Stimulated activated CD8-positive, alpha-beta memory T cell treated with anti-CD3 and anti-CD28 coated beads, Interleukin-15, amount 100 ng/mL, for 48 hours (primary cell): ENCODE results near the gene GRIK3.

Experiments
- DNase-seq, 2 donors: peaks; one replicate each; pipeline ENCODE4 v3.0.0-alpha.2; 2020; ENCODE audit warnings: low read depth in 2 of 2

The GRIK3 gene

DNA sequence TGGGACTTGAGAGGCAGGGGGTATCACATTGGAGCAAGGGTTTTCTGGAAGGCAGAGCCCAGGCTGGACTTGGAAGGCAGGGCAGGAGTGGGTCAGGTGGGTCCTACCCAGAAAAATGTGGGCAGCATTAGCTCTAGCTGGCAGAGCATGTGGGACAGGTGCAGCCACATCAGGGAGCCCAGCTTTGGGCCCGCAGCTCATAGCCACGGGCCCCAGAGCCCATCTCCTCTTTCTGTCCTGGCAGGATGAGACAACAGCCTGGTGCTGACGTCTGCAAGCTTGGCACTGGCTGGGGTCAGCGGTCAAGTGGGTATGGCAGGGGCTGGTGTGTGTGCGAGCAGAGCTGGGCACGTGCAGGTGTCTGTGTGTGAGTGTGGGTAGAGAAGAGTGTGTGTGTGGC lies 154.7 kb downstream of the GRIK3 start:
- no peak for DNase-seq

DNA sequence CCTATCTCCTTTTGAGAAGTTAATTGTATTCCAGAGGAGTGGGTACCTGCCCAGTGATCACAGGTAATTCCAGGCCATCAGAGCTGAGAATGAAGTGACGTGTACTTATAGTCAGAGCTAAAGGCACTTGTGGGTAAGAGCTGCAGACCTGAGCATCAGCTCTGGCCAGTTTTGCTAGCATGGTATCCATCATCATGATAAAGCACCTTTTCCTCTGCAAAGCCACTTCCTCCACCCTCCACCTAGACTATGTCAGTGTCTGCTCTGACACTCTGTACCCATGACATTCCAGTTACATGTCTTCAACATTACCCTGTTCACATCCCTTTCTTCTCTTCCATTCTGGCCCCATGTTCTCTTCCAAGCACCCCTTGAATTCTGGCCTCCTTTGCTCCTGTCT lies 157.3 kb downstream of the GRIK3 start:
- DNase-seq: no peak

DNA sequence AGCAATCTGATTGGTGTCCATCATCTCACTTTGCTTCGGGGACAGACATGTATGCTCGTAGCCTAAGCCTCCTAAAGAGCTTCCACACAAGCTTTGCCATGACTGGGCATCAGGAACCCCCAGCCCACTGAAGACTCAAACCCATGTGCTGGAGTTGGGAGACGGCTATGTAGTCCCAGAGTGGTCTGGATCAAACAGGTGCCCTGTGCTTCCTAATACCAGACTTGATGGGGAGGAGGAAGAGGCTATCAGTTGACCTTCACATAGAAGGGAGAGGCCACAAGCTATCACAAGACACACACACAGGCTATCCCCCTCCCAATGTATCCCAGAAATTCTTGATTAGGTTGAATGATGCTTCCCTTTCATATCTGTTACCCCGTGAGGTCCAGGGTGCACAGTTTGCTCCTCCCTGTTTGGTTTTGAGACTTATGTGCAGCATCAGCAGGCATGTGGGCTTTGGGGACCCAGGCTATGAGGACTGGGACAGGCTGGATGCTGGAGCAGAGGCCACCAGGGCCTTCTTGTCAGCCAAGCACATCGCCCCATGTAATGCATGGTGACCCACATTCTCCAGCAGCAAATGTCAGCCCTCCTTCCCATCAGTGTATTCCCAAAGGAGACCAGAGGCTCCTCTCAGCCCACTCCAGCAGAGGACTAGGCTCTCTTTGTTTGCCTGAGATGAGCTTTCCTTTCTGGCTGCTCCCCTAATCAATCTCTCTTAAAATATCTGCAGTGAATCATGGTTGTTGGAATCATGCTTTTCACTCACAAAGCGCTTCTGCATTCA lies 159.8 kb downstream of the GRIK3 start:
- no peak for DNase-seq

DNA sequence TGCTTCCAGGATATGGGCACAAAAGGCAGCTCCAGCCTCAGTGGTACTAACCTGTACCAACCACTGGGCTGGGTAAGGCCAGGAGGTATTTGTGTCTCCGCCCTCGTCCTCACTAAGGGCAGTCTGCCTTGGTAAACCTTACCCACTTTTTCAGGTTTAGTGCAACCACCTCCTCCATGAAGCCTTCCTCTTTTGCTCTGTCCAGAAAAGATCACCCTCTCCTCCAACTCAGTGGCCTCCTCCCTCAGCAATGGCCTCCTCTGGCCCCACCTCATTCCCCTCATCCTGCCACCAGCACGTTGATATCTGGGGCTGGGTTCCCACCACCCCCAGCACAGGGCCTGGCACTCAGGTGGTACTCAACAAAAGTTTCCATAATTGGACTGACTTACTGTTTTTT lies 161.5 kb downstream of the GRIK3 start:
- no peak for DNase-seq

DNA sequence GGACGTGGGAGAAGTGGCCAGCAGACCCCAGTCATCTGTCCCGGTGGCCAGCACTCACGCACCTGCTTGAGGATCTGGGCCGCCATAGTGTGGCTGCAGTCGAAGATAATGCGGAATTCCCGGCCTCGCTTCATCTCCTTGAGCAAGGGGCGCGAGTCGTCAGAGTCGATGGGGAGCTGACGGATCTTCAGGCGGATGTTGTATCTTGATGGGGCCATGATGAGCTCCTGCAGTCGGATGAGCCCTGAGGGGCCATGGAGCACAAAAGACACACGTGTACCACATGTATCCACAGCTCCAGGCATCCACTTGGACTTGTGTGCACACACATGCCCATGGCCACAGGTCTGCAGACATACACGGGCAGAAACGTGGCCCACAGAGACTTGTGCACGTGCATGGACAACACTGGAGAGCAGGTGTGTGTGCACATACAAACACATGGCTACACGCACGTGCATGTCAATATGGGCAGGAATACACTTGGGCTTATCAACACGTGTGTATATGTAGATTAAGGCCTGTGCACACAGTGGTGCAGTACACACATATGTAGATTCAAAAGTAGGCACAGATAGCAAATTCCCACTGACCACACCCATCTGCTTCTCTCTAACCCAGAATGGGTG lies 162.1 kb downstream of the GRIK3 start:
- DNase-seq: no peak

DNA sequence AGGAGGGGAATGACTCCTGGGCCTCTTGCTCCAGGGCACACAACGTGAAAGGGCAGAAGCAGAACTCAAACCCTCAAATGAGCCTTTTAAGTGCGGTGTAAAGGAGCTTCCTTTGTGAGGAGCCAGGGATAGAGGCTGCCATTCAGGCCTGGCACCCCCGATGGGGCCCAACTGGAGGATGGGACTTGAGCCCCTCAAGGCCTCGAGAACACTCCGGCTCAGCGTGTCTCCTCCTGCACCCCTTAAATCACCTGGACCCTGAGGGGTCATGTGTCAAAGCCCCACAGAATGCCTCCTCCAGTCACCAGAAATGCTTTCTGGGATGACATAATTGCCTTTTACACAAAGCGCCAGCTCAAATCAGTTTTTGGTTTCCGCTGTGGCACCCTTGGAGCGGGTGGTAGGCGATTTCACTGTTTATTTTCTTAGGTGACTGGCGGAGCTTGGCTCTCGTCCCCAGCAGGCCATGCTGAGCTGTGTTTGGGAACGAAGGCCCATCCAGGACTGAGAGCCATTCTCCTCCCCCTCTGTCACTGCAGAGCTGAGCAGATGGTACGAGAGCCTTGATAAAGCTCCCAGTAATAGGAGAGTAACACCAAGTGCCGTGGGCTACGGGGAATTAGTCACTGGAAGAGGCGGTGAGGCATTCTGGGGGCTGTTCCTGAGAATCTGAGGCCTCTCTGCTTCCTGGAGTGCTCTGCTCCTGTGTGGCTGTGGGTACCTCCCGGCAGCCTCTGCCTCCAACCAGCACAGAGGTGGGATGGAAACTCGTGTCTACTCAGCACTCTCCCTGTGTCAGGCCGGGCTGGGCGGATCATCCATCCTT lies 163.0 kb downstream of the GRIK3 start:
- DNase-seq: no peak

DNA sequence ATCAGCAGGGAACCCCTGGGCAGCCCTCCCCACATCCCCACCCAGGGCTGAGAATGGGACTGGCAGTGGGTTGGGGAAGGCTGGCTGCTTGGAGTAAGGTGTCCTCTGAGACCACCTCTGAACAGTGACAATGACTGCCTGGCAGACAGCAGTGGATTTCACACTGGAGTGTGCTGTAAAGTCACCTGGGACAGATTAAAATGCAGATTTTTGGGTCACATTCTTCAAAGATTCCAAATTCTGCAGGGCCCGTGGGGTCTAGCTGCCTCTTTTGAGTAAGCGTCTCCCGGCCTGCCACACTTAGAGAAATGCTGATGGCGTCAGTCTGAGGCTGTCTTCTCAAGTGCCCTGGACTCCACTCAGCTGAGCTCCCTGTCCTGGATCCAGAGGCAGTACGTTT lies 164.5 kb downstream of the GRIK3 start:
- no peak for DNase-seq

DNA sequence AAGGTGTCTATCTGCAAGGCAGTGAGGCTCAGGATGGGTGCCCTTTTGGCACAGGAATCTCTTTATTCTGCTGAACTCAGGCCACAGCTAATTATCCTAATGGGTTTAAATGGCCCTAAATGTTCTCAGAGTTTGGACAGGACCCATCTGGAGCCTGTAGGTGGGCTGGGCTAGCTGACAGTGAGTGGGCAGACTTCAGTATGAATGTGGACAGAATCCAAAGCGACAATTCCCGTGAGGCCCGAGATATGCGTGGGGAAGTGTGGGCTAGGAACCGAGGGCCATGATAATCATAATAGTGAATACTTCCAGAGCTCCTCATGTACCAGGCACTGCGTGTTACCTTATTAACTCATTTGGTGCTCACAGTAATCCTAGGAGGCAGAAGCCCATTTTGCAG lies 165.3 kb downstream of the GRIK3 start:
- DNase-seq: no peak

DNA sequence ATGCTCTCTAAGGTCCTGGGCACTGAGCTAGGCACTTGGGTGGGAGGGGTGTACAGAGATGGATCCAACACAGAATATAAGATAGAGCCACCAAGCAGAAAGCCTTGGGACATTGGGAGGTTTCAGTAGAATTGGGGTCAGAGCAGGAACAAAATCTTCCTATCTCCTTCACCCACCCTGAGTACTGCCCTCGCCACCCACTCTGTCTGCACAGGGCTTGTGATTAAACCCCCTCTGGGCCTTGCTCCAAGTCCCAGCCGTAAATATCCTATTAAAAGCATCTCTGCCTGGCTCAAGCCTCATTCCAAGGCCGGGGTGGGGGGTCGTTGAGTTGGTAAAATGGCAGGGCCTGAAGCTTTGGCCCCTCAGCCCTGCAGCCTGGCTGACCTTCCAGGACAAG lies 166.7 kb downstream of the GRIK3 start:
- DNase-seq: no peak

DNA sequence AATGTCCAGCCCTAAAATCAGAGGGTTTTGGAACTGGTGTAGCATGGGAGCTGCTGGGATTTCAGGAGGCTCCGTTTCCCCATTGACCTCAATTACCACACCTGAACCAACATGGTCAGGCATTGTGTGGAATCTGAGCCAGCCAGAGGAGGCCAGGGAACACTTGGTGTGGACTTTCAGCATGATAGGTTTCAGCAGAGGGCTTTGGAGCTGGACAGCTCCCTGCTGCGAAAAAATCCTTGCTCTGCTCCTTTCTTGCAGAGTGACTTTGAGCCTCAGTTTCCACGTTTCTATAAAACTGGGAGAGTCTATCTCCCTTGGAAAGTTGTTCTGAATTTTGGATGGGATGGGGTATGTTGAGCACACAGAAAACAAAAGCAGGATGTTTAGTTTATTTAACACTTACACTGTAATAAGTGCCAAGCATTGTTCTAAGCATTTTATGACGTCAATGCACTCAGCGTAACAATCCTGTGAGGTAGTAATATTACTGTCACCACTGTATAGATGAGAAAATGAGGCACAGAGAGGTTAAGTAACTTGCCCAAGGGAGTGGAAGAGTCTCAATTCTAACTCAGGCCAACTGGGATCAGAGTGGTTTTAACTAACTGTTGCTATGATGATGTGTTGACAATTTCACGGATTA lies 168.0 kb downstream of the GRIK3 start:
- no peak for DNase-seq

DNA sequence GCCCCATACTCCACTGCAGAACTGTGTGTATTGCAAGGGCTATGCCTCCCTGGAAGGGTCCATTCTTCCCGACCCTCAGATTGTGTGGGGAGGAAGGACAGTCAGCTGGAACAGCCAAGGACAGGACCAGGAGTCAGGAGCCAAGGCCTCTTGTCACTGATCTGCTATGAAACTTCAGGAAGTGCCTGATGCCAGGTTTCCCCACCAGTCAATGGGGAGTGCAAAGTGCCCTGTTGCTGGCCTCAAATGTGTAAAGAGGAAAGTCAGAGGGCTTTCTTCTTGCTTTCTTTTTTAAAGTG lies 168.8 kb downstream of the GRIK3 start:
- DNase-seq: no peak

DNA sequence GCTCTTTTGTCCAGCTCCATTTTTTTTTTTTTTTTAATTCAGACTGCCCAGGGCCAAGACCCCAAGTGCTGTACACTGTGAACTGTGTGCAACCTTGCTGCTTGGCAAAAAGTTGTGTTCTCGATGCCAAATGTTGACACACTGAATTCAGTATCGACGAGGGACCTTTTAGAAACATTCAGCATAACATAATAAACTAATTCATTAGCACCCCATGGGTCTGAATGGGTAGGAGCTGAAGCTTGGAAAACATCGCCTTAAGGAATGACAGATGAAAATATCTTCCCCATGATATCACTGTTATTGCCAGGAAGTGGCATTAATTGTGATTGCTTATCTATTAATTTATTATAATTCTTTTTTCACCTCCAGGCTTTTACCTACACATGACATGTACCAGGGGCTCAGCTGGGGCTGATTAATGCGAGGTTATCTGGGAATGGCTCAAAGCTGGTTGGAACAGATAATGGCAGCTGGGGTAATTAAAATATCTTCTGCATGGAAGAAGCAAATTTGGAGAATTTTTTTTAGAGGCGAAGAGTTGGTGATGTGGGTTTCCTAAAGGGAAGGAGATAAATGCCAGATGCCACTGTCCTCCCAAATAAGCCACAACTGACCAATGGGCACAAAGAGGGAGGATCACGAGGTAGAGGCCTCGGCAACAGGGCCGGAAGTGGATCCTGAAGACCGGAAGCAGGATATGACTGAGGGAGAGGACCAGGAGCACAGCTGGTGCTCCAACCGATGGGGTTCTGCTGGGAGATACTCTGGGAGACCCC lies 169.3 kb downstream of the GRIK3 start:
- DNase-seq: no peak

DNA sequence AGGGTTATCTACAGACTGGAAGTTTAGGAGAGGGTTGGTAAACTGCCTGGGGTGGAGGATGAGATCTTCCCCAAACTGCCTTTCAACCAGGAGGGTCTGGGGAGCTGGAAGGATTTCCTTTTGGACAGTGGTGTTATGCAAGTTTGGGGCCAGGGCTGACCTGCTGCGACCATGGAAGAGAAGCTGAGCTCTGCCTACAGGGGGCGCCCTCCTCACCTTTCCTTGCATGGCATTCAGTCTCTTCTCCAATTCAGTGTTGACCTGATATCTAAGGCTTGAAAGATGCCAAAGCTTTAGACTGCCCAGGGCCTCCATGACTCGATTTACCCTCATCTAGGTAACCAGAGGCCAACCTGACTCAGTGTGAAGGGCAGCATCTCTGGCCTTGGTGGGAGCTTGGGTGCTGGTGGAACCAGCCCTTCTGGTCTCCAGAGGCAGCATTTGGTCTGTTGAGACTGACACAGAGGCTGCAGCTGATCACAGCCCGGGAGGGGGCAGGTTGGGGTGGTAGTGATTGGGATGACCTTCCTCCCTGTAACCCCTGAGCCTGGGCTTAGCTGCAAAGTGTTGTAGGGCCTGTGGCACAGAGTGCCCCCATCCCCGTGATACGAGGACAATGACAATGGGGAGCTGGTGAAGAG lies 170.0 kb downstream of the GRIK3 start:
- DNase-seq: peak in 1 of 2 donors; percentile 2

DNA sequence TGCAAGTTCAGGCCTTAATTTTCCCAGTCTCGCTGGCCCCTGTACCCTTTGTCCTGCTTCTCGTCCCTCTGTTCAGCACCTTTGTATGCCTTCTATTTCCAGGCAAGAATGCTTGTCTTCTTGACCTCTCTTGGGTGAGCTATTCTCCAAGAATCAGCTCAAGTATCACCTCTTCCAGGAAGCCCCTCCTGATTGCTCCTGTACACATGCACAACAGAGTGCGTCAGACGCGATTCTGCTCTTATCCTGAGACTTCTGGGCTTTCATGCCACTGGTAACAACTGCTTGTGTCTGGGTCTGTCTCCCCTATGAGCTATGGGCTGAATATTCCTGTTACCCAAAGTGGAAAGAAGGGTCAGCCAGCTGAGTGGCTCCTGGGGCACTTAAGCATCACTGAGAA lies 170.8 kb downstream of the GRIK3 start:
- no peak for DNase-seq

DNA sequence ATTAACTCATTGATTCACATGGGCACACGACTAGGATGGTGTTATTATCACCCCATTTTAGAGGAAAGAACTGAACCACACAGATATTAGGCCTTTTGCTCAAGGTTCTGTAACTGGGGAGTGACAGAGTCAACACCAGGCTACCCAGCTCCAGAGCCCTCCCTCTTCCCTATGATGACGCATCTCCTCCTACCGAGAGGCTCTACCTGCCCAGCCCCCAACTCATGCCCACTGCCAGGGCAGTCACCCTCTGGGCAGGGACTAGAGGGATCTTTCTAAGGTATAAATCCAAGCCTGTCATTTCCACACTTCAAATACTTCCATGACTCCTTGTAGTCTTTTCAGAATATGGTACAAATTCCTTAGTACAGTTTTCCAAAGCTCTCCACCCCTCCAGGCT lies 171.3 kb downstream of the GRIK3 start:
- no peak for DNase-seq

DNA sequence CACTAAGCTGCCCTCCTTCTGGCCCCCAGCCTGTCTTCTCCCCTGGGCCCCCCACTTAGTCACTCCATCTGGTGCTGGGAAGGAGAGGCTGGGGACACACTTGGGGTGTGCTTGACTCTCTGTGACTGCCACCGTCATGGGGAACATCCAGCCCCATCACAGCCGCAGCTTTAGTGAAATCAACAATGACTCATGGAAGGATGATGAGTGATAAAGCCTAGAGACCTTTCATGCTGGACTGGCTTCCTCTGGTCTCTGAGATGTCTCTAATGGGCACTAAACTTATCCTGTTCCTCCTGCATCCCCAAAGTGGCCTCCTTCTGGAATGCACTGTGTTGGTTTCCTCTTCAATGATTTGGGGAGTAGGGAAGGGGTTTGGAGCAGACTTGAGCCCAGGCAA lies 172.9 kb downstream of the GRIK3 start:
- DNase-seq: no peak

DNA sequence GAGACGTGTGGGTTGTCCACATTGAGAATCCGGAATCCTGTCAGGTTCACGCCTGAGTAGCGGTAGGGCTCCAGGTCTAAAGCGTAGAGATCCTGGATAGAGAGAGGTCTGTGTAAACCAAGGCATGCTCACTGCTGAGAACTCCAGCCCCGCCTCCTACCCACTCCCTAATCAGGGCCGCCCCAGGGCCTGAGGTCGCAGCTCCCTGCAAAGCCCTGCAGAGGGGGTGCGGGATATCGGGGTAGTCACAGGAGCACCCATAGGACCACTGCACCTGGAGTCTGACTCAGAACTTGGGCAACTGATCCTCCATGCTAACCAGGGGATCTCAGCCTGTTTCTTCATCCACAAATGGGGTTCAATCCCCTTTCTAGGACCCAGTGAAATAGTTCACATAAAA lies 174.4 kb downstream of the GRIK3 start:
- DNase-seq: no peak

DNA sequence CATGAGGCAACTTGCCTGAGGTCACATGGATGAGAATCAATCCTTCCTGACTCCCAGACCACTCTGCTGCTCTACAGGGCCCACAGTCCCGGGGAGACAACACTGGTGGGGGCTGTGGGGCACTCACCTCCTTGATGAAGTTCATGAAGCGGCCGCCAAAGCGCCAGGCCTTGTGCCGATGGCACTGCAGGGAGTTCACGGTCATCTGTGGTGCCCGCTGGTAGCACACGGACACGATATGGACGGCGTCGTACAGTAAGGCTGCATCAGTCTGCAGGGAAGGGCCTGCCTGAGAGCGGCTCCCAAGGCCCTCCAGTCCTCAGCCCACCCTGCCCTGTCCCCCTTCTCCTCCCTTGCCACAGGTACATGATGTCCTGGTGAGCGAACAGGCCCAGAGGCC lies 175.3 kb downstream of the GRIK3 start:
- no peak for DNase-seq

DNA sequence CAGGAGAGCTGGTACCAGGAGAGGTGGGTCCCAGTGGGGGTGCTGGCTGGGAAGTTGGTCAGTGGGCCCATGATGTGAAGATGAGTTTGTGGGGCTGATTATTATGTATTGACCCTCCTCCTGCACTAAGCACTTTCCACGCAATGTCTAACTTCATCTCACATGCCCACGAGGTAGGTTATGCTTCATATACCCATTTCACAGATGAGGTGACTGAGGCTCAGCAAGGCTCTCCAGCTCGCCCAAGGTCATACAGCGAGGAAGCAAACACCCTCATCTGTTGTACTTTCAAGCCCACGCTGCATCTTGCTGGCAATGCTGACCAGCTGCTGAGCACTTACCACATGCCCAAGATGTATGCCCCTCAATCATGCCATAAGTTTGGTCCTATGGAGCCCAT lies 175.8 kb downstream of the GRIK3 start:
- no peak for DNase-seq

DNA sequence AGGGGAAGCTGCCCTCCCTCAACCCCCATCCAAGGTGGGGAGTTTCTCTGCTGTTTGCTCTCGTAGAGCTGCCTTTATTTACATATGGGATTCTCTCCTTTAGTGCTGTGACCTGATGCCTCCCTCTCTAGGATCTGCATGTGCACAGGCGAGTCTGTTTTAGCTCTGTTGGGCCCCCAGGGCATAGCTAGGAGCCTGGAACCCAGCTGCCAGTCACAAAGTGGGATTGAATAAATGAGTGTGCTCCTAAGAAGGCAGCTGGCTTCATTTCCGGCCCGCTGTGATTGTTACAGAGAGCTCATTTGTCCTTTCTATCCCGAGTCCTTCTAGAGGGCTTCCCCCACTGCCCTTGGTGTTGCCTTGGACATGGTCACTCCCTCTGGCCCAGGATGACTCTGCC lies 176.6 kb downstream of the GRIK3 start:
- DNase-seq: no peak
